ENCODE results near the gene RNF40.

Gene RNF40

DNA sequence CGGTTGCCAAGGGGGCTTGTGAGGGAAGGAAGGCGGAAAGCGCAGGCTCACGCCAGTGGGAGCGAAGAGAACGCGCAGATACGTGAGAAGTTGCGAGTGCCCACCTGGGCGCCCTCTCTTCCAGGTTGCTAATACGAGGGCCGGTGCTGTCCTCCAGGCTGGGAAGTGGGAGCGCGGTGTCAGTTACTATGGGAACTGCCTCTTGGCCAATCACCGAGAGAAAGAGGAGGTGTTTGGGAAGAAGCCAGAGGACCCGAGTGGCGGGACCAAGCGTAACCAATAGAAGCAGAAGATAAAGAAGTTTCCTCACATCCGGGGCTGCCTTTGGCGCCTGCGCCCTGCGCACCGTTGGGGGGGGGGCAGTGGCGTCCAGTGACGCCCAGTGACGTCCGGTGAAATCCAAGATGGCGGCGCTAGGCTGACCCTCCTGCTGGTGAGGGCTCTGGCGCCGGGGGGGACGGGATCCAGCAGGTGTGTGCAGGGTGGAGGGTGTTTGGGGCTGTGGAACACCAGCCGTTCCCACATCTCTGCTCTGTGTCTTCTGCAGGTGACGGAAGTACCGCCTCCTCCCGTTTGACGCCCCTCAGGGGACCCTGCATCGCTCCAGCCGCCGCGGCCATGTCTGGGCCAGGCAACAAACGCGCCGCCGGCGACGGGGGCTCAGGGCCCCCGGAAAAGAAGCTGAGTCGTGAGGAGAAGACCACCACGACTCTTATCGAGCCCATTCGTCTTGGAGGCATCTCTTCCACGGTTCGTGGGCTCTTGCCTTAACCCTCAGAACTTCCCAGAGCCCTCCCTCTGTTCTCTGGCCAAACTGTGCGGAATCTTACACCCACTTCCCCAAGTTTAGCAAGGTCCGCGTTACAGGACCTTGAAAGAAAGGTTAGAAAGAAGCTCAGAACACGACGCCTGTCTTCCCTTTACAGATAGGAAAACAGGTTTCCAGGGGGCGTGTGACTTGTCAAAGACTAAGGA, at the start of gene RNF40, which contains the start of gene CFAP119:
RNF40 (plus strand) TSS at position 395 of the 975 bp plus-strand sequence; CDS start at position 619, 224 bp downstream.
CFAP119 (minus strand) TSS at position 135 of the 975 bp plus-strand sequence. CDS start 314 bp downstream, outside the sequence.
- DNase-seq = peak; percentile 96 to 98

DNA sequence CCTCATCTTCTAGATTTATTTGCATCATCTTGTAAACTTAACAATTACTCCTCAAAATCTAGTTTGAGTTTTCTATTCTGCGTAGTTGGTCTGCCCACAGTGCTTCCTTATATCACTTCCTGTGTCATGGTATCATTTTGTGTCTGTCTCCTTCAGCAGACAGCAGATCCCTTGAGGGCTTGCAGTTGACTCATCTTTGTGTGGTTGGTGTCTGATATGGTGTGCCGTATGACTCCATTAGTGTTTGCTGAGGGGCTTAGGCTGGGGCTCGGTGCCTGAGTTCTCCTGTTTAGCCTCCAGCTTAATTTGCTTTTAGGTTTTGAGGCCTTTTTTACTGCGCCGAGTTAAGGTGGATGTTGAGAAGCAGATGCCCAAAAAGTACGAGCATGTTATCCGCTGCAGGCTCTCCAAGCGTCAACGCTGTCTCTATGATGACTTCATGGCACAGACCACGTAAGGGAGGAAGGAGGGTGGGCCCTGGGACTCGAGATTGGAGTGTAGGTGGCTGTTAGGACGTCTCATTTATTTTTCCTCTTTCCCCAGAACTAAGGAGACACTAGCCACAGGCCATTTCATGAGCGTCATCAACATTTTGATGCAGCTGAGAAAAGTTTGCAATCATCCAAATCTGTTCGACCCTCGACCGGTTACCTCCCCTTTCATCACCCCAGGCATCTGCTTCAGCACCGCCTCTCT, 46.2 kb upstream of the RNF40 start:
- DNase-seq = peak; percentile 75 to 89

DNA sequence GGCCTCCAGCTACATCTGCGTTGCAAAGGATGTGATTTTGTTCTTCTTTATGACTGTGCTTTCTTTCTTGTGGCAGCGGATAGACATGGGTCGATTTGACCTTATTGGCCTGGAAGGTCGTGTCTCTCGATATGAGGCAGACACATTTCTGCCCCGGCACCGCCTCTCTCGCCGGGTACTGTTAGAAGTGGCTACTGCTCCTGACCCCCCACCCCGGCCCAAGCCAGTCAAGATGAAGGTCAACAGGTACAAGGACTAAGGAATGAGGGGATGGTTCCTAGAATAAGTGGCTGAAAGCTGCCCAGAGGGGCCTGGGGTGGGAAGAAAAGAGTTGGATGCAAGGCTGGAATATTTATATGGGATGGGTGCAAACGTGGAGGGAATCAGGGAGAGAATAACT, 42.0 kb upstream of the RNF40 start:
- no peak for DNase-seq

DNA sequence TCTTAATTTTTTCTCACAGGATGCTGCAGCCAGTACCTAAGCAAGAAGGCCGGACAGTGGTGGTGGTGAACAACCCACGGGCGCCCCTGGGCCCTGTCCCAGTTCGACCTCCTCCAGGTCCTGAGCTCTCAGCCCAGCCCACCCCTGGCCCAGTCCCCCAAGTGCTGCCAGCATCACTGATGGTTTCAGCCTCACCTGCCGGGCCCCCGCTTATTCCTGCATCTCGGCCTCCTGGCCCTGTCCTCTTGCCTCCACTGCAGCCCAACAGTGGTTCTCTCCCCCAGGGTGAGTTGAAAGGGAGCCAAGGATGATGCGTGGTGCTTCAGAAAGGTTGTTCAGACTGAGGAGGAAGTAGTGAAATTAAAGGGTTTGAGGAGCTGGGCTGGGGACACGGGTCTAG, 41.4 kb upstream of the RNF40 start:
- DNase-seq = no peak

DNA sequence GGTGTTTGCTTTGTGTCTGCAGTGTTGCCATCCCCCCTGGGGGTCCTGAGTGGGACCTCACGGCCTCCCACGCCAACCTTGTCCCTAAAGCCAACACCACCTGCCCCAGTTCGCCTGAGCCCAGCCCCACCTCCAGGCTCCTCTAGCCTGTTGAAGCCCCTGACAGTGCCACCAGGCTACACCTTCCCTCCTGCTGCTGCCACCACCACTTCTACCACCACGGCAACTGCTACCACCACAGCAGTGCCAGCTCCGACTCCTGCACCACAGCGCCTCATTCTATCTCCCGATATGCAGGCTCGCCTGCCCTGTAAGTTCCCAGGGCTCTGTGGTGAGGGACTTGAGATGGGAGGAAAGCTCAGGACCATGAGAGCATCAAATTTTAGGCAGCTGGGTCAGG, 41.0 kb upstream of the RNF40 start:
- no peak for DNase-seq

DNA sequence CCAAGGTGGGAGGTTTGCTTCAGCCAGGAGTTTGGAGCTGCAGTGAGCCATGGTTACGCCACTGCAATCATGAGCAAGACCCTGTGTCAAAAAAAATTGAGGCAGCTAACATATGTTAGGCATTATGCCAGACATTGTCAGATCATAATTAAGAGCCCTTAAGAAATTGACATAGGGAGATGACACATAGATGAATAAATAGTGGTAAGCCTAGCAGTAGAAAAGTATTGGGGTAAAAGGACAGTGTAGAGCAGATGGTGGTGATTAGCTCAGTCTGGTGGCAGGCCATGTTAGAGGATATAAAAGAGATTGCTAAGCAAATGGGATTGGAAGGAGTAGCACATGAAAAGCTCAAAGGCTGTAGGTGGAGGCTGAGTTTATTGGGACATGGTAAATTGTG, 40.5 kb upstream of the RNF40 start:
- DNase-seq = no peak

DNA sequence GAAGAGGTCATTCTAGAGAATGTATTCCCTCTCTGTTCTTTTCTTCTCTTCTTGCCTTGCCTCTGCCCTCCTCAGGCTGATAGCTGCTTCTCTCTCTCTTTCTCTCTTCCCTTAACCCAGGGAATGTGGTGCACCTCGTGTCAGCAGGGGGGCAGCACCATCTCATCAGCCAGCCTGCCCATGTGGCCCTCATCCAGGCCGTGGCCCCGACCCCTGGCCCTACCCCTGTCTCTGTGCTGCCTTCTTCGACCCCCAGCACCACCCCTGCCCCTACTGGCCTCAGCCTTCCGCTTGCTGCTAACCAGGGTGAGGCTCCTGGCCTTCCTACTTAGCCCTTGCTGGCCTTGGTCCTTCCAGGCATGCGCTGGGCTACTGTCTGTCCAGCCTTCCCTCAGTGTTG, 39.7 kb upstream of the RNF40 start:
- DNase-seq = no peak

DNA sequence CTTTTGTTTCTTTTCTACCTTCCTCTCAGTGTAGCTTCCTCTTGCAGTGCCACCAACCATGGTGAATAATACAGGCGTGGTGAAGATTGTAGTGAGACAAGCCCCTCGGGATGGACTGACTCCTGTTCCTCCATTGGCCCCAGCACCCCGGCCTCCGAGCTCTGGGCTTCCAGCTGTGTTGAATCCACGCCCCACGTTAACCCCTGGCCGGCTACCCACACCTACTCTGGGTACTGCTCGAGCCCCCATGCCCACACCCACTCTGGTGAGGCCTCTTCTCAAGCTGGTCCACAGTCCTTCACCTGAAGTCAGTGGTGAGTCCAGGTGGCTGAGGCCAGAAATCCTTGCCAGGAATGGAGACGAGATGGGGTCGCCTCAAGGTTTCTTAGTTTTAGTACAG, 39.2 kb upstream of the RNF40 start:
- no peak for DNase-seq

DNA sequence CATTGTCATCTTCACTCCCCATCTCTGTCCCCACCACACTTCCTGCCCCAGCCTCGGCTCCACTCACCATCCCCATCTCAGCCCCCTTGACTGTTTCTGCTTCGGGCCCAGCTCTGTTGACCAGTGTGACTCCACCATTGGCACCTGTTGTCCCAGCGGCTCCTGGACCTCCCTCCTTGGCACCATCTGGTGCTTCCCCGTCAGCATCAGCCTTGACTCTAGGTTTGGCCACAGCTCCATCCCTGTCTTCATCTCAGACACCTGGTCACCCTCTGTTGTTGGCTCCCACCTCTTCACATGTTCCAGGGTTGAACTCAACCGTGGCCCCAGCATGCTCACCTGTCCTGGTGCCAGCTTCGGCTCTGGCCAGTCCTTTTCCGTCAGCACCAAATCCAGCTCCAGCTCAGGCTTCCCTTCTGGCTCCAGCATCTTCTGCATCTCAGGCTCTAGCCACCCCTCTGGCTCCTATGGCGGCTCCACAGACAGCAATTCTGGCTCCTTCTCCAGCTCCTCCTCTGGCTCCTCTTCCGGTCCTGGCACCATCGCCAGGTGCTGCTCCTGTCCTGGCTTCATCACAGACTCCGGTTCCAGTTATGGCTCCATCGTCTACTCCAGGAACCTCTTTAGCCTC, 38.3 kb upstream of the RNF40 start:
- DNase-seq = no peak

DNA sequence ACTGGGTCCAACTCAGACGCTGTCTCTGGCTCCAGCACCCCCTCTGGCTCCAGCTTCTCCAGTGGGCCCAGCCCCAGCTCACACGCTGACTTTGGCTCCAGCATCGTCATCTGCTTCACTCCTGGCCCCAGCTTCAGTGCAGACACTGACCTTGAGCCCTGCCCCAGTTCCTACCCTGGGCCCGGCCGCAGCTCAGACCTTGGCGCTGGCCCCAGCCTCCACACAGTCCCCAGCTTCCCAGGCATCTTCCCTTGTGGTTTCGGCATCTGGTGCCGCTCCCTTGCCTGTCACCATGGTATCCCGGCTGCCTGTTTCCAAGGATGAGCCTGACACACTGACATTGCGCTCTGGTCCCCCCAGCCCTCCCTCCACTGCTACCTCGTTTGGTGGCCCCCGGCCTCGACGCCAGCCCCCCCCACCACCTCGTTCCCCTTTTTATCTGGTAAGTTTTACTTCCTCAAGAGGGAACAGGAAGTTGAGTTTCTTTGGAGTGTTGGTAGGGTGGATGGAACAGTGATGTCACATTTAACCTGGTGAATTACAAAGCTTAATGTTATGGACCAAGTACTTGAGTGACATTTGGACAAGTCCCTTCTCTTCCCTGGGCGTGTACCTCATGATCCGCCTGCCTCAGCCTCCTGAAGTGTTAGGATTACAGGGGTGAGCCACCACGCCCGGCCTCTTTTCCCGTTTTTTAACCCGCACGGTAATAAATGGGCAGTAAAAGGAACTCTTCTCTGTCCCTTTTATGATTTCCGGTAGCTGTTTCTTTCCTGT, 37.3 kb upstream of the RNF40 start:
- DNase-seq = peak; percentile 73 to 88

DNA sequence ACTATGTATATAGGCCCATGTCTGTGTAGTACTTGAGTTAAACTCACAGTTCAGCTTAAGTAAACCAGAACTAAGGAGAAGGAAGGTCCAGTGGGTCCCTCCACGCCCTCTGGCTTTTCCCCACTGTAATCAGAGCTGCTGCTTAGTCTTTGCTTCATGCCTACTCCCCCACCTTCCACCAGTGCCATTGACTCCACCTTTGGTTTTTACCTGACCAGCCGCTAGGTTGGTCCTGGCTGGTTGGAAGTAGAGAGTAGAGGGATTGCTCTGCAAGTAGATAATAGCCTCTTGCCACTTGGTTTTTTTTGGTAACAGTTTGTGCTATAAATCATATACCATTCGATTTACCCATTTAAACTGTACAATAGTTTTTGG, 36.7 kb upstream of the RNF40 start:
- DNase-seq = no peak

DNA sequence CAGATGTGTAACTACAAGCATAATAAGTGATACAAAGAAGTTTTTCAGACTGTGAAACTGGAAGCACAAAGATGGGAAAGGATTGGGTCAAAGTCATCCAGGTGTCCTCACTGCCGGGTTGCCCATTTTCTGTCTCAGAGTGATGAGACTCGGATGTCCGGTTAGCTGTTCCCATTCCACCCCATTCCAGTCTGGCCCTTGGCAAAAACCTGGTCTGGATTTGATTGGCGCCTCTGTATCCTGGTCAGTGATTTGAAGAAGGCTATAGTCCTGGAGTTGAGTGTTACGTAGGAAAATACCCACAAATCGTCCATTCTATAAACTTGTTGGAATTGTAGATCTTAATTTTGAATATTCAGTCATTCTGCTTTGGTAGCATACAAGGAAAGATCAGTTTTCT, 33.8 kb upstream of the RNF40 start:
- DNase-seq = no peak

DNA sequence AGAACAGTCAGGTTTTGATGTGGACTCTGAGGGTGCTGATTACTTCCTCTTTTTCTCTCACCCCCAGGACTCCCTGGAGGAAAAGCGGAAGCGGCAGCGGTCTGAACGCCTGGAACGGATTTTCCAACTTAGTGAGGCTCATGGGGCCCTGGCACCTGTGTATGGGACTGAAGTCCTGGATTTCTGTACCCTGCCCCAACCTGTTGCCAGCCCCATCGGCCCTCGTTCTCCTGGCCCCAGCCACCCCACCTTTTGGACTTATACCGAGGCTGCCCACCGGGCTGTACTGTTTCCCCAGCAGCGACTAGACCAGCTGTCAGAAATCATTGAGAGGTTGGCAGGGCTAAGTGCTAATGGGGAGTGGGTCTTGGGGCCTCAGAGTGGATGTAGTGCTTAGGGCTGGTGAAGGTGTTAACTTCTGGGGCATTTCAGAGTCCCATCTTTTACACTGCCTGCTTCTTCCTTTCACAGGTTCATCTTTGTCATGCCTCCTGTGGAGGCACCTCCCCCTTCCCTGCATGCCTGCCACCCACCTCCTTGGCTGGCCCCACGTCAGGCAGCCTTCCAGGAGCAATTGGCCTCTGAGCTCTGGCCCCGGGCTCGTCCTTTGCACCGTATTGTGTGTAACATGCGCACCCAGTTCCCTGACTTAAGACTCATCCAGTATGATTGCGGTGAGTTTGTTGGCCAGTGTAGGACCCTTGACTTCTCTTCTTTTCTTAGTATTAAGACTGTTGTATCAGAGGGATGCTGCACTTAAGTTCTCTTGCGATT, 33.0 kb upstream of the RNF40 start:
- DNase-seq = peak; percentile 77 to 80

DNA sequence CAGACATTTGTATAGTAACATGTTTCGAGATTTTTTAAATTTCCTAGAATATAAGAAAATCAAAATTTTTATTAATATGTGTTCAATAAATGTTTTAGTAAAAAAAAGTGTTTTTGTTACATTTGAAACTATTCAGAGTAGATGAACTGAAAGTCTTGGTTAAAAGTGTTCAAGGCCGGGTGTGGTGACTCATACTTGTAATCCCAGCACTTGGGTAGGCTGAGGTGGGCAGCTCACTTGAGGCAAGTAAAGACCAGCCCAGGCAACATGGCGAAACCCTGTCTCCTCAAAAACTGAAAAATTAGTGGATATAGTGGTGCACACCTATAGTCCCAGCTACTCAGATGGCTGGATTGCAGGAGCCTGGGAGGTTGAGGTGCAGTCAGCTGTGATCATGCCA, 30.7 kb upstream of the RNF40 start:
- no peak for DNase-seq

DNA sequence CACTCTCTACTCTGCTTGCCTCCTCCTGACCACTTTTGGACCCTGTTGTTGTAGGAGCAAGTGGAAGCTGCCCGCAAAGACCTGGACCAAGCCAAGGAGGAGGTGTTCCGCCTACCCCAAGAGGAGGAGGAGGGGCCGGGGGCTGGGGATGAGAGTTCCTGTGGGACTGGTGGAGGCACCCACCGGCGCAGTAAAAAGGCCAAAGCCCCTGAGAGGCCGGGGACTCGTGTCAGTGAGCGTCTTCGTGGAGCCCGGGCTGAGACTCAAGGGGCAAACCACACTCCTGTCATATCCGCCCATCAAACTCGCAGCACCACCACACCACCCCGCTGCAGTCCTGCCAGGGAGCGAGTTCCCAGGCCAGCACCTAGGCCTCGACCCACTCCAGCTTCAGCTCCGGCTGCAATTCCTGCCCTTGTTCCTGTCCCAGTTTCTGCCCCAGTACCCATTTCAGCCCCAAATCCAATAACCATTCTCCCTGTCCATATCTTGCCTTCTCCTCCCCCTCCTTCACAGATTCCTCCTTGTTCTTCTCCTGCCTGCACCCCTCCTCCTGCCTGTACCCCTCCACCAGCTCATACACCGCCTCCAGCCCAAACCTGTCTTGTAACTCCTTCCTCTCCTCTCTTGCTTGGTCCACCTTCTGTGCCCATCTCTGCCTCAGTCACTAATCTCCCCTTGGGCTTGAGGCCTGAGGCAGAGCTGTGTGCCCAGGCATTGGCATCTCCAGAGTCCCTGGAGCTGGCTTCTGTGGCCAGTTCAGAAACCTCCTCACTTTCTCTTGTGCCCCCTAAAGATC, 24.9 kb upstream of the RNF40 start:
- DNase-seq = no peak

DNA sequence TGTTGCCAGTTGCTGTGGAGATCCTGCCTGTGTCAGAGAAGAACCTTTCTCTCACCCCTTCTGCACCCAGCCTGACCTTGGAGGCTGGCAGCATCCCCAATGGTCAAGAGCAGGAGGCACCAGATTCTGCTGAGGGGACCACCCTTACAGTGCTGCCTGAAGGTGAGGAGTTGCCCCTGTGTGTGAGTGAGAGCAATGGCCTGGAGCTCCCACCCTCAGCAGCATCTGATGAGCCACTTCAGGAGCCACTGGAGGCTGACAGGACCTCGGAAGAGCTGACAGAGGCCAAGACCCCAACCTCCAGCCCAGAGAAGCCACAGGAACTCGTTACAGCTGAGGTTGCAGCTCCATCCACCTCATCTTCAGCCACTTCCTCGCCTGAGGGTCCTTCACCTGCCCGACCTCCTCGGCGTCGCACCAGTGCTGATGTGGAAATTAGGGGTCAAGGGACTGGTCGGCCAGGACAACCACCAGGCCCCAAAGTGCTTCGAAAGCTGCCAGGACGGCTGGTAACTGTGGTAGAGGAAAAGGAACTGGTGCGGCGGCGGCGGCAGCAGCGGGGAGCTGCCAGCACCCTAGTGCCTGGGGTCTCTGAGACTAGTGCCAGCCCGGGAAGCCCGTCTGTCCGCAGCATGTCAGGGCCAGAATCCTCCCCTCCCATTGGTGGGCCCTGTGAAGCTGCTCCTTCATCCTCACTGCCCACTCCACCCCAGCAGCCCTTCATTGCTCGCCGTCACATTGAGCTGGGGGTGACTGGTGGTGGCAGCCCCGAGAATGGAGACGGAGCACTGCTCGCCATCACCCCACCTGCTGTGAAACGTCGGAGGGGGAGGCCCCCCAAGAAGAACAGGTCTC, 24.1 kb upstream of the RNF40 start:
- DNase-seq = no peak

DNA sequence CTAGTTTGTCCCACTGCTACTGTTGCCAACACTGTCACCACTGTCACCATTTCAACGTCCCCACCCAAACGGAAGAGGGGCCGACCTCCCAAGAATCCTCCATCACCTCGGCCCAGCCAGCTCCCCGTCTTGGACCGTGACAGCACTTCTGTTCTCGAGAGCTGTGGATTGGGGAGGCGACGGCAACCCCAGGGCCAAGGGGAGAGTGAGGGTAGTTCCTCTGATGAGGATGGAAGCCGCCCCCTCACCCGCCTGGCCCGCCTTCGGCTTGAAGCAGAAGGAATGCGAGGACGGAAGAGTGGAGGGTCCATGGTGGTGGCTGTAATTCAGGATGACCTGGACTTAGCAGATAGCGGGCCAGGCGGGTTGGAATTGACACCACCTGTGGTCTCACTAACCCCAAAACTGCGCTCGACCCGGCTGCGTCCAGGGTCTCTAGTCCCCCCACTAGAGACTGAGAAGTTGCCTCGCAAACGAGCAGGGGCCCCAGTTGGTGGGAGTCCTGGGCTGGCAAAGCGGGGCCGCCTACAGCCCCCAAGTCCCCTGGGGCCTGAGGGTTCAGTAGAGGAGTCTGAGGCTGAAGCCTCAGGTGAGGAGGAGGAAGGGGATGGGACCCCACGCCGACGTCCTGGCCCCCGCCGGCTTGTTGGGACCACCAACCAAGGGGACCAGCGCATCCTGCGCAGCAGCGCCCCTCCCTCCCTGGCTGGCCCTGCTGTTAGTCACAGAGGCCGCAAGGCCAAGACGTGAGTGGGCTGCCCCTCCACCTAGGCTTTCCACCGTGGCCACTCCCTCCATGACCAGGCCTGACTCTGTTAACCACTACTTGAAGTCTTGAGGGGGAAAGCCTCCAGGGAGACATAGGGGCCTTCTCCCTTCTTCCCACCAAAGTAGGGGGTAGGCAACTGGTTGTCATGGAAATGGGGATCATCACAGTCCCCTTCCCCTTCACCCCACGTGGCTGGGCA, 22.9 kb upstream of the RNF40 start:
- DNase-seq = no peak

DNA sequence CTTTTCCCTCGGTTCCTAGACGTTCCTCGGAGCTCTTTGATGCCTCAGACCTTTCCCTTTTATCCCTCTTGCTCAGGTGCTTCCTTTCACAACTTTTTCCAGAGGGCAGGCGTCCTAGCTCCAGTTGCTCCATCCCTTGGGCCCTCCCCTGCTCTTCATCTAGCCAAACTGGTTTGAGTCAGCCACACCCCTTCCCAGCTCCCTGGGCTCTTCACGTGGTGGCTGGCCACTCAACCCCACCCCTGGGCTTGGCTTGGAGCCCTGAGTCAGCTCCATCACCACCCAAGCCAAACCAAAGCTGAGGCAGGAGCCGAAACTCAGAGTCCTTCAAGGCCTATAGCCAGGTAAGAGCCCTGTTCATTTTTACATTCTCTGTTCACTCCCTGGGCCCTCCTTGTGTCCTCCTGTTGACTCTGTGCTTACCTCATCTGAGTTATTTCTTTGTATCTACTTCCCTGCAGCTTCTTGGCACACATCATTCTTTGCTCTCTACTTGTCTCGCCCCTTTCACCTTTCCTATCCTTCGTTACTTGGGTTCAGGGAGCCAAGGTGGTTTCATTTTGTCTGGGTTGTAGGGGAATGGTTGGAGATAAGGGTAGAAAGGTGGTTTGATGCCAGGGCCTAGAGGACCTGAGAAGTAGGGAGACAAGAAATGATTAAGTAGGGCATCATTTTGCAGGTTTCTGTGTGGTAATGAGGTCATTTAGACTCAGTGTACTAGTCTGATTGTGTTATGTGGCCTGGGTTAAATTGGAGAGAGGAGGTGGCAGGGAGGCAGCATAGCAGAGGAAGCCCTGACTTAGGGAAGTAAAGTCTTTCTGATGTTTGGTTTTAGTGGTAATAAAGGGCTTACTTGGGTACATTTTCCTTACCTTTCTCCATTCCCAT, 21.5 kb upstream of the RNF40 start:
- DNase-seq = no peak
